GM20000 (cell line): ENCODE measurements around the gene OR2D3.
"Not testable (repeated sequence)": the region's sequence is repeated elsewhere in the genome, so short reads cannot be mapped to it uniquely, and the experiment has no call there.

Source experiments
- DNase-seq: peaks from one replicate; pipeline ENCODE4 v3.0.0; 2012; ENCODE audit warnings: low spot score
- CTCF ChIP-seq: IDR thresholded peaks from 2 replicates; pipeline ENCODE4 v1.5.1; 2012; ENCODE audit warnings: mild to moderate bottlenecking, control low read depth; ENCODE audit errors: extremely low read depth, missing control alignments

Gene OR2D3

GRCh38 chr11:6931146-6931713, 10.4 kb downstream of the OR2D3 start:
- no peak for TF ChIP-seq CTCF
- no peak for DNase-seq

GRCh38 chr11:6932145-6932544, 11.3 kb downstream of the OR2D3 start:
- DNase-seq: no peak
- no peak for TF ChIP-seq CTCF

GRCh38 chr11:6941970-6942369, 21.2 kb downstream of the OR2D3 start:
- no peak for TF ChIP-seq CTCF
- DNase-seq: no peak

- TF ChIP-seq CTCF: no peak
- DNase-seq: no peak
Observed at GRCh38 chr11:6943131-6943530, 22.3 kb downstream of the OR2D3 start.

- not testable (repeated sequence) for DNase-seq
Observed at GRCh38 chr11:6954248-6954647, 33.4 kb downstream of the OR2D3 start.

GRCh38 chr11:6962141-6962540, 41.3 kb downstream of the OR2D3 start:
- no peak for DNase-seq
- no peak for TF ChIP-seq CTCF

GRCh38 chr11:6962673-6963072, 41.9 kb downstream of the OR2D3 start:
- TF ChIP-seq CTCF: no peak
- DNase-seq: peak; percentile 19

- TF ChIP-seq CTCF: no peak
- no peak for DNase-seq
Observed at GRCh38 chr11:6968816-6969215, 48.0 kb downstream of the OR2D3 start.

GRCh38 chr11:6969854-6970253, 49.1 kb downstream of the OR2D3 start:
- not testable (repeated sequence) for DNase-seq
